ENCODE results near the gene ROCK2. TPM values are rescaled to one million over a fixed set of nuclear protein-coding genes. Genes with fewer than 3 reads are reported as not detected.
A peak's percentile ranks its signal among the peaks of the same experiment; 100 is the strongest.

Gene ROCK2
- polyA plus RNA-seq, 2 of the 4 experiments (the other 2 are of a cell fraction), result 34.0 to 38.7 TPM

- no peak for TF ChIP-seq RCOR1 (IDR thresholded peaks at IDR 0.05; ENCODE audit: low read depth, low read length)
Measured at GRCh38 chr2:11196246-11196645, 148.2 kb downstream of the ROCK2 start (continued).

DNA sequence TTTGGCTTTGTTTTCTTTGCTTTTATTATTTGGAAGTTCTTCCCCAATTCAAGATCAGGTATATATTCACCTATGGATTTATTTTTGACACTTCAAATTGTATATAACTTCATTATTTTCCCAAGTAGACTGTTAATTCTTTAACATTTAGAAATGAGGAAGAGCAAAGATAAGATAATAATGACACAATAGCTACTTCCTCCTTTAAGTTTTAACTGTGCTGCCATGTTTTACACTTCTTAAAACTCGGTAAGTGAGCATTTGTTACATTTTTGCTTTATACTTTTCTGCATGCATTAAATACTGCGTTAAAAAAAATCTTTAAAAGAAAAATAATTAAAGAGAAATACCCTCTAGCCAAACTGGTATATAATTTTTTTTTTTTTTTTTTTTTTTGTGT is 156.7 kb downstream of the ROCK2 start:
- ATAC-seq, result no peak
- 91% methylated on average over 2 of the region's 2 CpGs for WGBS (ENCODE audit: missing lambda C conversion rate)
- Histone ChIP-seq H3K4me1 (peaks cover 6% of the 10 kb centered on the region; the same call in 1 of the 3 replicates), H3K9me3 (no peaks in the 10 kb centered on the region), H3K4me3 (no peak overlapping the region), H3K27ac (no peak overlapping the region), H3K4me2 (no peak overlapping the region)
- POLR2A ChIA-PET, result no interaction called here
- CTCF ChIA-PET, result interaction anchor here (0.7 to 1.2 kb wide), 3 partner anchors 55 to 355 kb away, joined by 3 to 5 read pairs (median 3); a partner anchor contains a TSS
- no peak for DNase-seq (ENCODE audit: low read depth in 1 of 2, low spot score in 1 of 2)
- peak; percentile 49 for FAIRE-seq
- no peak for TF ChIP-seq CHD4 (IDR thresholded peaks at IDR 0.05; ENCODE audit: borderline replicate concordance)
- no peak for TF ChIP-seq HOXA7 (CRISPR knock-in tag; IDR thresholded peaks at IDR 0.05)
- TF ChIP-seq, protein P1, sequence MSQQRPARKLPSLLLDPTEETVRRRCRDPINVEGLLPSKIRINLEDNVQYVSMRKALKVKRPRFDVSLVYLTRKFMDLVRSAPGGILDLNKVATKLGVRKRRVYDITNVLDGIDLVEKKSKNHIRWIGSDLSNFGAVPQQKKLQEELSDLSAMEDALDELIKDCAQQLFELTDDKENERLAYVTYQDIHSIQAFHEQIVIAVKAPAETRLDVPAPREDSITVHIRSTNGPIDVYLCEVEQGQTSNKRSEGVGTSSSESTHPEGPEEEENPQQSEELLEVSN (IDR thresholded peaks at IDR 0.05; ENCODE audit: borderline replicate concordance, low read depth), result no peak
- no peak for TF ChIP-seq EP300 (IDR thresholded peaks at IDR 0.05)
- no peak for TF ChIP-seq NPAS2 (CRISPR knock-in tag; IDR thresholded peaks at IDR 0.05; ENCODE audit: borderline replicate concordance)
- TF ChIP-seq REST (IDR thresholded peaks at IDR 0.05), result no peak
- no peak for TF ChIP-seq PHF8 (IDR thresholded peaks at IDR 0.05; ENCODE audit: borderline replicate concordance, low read depth)
- no peak for TF ChIP-seq CHD2 (IDR thresholded peaks at IDR 0.05; ENCODE audit: low read length, partially characterized antibody)
- no peak for TF ChIP-seq POLR2AphosphoS2 (conservative IDR thresholded peaks at IDR 0.05; ENCODE audit: low read length)
- TF ChIP-seq, protein P2, sequence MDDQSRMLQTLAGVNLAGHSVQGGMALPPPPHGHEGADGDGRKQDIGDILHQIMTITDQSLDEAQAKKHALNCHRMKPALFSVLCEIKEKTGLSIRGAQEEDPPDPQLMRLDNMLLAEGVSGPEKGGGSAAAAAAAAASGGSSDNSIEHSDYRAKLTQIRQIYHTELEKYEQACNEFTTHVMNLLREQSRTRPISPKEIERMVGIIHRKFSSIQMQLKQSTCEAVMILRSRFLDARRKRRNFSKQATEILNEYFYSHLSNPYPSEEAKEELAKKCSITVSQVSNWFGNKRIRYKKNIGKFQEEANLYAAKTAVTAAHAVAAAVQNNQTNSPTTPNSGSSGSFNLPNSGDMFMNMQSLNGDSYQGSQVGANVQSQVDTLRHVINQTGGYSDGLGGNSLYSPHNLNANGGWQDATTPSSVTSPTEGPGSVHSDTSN (IDR thresholded peaks at IDR 0.05), result no peak
- no peak for TF ChIP-seq CTCF (IDR thresholded peaks at IDR 0.05)

DNA sequence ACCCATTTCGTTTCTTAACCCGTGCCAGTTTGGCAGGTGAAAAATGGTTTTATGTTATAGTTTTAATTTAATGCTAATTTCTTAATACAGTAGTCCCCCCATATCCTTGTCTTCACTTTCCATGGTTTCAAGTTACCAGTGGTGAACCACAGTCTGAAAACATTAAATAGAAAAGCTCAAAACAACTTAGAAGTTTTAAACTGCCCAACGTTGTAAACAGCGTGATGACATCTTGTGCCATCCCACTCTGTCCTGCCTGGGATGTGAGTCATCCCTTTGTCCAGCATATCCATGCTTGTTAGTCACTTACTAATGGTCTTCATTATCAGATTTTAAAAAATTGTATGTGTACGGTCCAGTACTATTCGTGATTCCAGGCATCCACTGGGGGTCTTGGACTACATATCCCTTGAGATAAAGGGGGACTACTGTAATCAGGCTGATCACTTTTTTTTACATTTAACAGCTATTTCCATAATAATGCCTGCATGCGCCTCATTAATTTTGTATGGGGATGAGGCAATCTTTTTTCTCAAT is 157.3 kb downstream of the ROCK2 start:
- 78% methylated on average over 7 of the region's 7 CpGs for WGBS (ENCODE audit: missing lambda C conversion rate)
- H3K27ac ChIP-seq, result no peak overlapping the region
- POLR2A ChIA-PET, result no interaction called here
- DNase-seq (ENCODE audit: low read depth in 1 of 2, low spot score in 1 of 2) (peak in 1 of 2 experiments; percentile 35), FAIRE-seq (no peak), ATAC-seq (peak; percentile 56 to 65; a peak in 4 of 6 replicates)
- no peaks in the 10 kb centered on the region for H3K9me3 ChIP-seq
- no peak for TF ChIP-seq FOSL2 (IDR thresholded peaks at IDR 0.05)
- peak; percentile 55; the same call in 1 of the 2 replicates for TF ChIP-seq FOSL2 (CRISPR knock-in tag; IDR thresholded peaks at IDR 0.05)
- 0 out of 2 replicates have a peak, but pooled peaks have one; percentile 1 for TF ChIP-seq NFE2L2 (conservative IDR thresholded peaks at IDR 0.05; ENCODE audit: low read length)
- no peak for TF ChIP-seq ZSCAN20 (CRISPR knock-in tag; IDR thresholded peaks at IDR 0.05)
- H3K4me1 ChIP-seq, result peaks cover 6% of the 10 kb centered on the region; the same call in 1 of the 3 replicates
- no peak overlapping the region for H3K4me2 ChIP-seq
- H3K4me3 ChIP-seq, result no peak overlapping the region
- CTCF ChIA-PET, result interaction anchor here (1.0 to 1.8 kb wide), 3 partner anchors 12 to 225 kb away, joined by 3 to 7 read pairs (median 5); a partner anchor contains a TSS
